AML-193 (cell line): Measurements from ENCODE around the gene PI4KA.

Experiments
- DNase-seq, 2 experiments: peaks; one replicate each; lab custom pipeline; 2025; lab: John Stamatoyannopoulos, UW

Gene PI4KA

DNA sequence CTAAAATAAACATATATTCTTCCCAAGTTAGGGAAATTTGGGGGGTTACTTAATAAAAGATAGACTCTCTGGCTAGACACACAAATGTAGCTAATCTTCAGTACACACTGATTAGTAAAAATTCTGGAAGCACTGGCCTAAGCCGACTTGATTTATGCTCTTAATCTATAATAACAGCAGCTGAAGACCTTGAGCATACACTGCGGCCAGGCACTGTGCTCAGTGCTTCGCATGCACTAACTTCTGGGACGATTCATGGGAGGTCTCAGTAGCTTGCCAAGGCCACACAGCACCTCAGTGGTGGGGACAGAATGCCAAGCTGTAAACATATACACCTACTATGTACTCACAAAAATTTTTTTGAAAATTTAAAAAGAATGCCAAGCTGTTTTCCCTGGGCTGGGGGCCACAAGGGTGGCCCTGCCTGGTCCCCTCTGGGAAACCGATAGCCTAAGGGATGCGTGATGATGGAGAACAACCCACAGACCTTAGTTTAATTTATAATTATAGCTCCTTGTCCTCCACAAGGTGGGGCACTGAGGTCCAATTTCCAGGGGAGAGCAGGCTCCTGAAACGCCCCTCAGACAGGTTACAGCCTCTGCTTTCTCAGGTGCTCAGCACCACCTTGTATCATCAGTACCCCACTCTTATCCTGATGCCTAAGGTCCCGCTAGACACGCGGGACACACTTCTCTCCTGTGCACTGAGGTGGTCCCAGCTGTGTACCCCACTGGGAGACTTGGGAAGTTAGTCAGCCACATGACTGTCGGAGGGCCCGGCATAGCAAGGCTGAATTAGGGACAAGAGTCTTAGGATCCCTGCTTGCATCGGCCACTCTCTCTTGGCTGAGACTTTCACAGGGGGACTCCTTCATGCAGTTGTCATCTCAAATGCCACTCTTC is 64.6 kb downstream of the PI4KA start:
- DNase-seq: no peak

DNA sequence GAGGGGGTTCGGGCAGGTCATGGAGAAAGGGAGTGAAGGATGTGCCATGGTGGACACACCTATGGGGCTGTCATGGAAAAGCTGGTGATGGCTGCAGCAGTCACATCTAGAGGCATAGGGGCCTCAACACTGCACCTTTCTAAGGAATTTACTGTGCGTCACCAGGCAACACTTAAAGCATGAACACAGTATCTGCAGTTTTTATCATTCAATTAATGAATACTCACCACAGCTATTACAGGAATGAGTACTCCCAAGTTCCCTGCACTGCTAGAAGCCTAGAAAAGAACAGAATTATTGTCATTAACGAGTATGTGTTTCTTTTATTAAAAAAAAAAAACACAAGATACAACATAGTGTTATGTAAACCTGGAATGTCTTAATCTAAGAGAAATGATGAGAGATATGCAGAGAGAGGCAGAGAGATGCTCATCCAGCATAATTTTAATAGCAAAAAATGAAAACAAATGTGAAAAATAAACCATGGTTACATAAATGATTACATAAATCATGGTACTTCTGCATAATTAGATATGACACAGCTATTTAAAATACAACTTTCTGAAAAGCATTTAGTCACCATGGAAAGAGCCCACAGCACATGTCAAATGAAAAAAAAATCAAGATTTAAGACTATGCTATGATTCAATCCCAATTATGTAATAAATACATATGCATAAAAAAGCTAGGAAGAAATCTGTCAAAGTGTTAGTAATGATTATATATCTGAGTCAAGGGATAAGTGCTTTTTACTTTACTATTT is 65.5 kb downstream of the PI4KA start:
- no peak for DNase-seq

DNA sequence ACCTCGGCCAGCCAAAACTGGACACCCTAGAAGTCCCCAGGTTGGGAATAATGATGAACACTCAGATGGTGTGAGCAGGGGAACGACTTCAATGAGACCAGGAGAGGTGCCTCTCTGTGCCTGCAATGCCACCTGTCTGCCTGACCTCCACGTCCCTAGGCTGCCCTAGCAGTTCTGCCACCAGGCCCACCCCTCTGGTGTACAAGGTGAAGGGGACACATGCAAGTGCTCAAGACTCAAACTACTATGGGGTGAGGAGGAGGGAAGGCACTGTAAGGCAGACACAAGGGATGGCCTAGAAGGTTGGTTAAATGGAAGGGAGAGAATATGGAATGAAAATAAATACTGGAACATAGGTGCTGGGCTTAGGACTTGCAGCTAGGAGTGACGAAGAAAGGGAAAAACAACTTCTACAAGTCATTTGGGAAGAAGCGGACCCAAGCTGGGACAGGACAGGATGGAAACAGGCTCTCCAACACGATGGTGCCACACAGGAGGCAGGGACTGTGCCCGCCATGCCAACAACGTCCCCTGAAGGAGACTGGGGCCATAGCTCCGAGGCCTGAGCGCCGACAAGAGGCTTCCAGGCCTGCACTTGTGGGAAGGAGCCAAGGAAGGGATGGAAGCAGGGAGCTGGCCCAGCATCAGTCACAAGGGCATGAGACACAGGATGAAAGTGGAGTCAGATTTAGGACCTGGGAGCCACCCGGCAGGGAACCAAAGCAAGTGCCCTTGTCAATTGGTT is 66.2 kb downstream of the PI4KA start:
- DNase-seq: no peak

DNA sequence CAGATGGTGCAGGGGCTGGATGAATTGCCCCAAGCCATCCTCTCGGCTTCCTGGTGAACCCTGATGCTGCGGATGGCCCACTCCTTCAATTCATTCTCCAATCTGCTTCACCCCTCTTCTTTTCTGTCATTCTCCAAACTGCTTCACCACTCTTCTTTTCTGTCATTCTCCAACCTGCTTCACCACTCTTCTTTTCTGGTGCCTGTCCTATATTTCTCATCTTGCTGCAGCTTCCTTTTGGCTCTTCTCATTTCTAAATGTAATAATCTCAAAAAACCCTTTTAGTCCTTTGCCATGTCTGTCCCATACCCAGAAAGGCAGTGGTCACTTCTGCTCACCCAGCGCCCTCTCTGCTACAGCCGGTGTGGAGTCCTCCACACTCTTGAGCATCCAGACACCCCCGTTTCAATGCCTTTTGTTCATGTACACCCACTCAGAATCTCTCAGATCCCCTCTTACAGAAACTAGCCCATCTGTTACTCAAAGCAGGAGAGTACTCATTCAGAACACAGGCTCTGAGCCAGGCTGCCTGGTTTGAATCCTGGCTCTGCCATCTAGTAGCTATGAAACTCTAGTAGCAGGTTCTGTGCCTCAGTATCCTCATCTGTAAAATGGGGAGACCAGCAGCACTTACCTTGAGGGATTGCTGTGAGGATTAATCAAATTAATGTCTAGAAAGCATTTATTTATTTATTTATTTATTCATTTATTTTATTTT is 69.8 kb downstream of the PI4KA start:
- DNase-seq: no peak

DNA sequence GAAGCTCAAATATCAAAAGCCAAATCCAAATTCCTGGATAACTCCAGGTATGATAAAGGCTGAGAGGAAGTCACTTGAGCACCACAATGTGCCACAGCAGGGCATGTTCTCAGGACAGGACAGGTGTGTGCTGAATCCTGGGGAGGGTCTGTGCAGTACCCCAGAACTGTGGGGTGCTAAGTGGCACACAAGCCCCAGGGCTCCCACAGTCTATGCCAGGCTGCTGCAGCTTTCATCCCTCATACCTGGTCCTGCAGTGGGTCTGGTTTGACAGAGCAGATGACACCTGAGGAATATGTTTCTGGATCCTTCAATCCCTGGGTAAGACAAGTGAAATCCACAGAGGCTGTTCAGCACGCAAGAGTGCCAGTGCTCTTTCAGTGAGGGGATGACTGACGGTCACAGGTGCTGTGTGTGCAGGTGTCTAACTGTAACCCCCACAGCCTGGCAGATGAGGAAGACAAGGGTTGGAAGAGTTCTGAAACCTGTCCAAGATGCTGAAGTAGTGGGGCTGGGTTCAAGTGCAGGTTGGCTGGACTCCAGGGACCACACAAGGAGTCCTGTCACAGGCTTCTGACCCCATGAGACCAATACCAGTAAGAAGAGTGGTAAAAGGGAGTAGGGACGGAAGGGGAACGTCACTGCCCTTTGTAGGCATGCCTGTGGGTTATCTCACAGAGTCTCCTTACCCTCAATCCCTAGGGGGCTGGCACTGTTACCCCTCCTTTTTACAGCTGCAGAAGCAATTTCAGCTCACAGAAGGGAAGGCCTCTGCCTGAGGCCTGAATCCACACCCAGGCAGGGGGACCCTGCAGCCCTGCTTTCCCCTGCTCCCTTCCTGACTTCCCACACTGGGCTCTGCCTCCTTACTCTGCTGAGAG is 70.6 kb downstream of the PI4KA start:
- no peak for DNase-seq

DNA sequence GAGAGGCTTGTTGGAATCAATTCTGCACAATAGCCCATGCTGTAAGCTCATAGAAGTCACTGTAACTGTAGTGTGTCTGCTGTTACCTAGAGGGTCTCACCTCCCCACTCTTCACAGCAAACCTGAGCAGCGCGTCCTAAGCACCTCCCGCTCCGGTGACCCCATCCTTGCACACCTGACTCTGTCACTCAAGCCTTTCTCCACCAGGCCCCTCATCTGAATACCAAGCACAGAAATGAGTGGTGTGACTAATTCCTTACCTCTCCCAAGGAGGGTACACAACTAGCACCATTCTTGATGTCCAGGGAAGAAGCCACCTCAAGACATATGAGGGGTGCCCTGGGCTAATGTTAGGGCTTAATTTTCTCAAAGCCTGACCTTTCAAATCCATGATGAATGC is 71.4 kb downstream of the PI4KA start:
- no peak for DNase-seq

DNA sequence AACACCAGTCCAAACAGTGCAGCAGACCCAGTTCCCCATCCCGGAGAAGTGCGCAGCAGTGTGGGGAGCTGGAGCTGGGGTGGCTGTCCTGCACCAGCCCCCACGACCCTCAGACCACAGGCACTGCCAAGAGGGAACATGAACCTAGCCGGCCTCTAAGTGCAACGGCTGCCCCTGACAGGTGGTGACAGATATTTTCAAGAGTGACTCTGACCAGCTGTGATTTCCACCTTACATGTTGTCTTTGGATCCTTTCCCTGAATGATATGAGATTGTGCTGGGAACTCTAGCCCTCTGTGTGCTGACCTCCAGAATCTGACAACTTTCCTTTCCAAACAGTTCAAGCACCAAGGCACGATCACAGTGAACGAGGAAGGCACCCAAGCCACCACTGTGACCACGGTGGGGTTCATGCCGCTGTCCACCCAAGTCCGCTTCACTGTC is 72.1 kb downstream of the PI4KA start:
- no peak for DNase-seq

DNA sequence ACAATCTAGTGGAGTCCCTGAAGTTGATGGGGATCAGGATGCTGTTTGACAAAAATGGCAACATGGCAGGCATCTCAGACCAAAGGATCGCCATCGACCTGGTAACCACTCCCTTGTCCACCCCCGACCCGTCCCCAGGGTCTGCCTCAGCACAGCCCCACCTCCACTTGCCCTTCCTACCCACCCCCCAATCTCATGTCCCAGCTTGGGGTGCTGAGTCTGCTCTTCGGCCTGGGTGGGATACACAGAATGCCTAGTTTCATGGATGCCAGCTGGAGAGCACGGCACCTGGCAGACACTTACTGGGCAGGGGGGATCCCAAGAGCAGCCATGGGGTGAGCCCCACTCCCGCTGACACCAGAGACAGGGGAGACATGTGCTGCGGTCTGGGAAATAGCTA is 72.6 kb downstream of the PI4KA start:
- DNase-seq: no peak

DNA sequence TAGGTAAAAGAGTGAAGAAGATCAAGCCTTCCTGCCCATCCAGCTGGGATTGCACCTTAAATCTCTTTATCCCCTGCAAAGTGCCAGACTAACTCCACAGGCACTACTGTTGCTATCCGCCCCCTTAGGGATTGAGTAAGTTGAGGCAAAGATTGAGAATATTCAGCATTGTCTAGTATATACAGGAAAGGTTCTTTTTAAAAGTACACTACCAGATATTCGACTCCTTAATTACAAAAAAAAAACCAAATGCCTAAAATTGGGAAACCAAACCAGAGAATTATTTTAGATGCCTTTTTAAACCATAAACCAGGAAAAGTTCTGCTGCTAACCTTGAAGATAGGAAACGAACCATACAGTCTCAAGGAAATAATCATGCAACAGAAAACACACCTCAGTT is 73.2 kb downstream of the PI4KA start:
- no peak for DNase-seq

DNA sequence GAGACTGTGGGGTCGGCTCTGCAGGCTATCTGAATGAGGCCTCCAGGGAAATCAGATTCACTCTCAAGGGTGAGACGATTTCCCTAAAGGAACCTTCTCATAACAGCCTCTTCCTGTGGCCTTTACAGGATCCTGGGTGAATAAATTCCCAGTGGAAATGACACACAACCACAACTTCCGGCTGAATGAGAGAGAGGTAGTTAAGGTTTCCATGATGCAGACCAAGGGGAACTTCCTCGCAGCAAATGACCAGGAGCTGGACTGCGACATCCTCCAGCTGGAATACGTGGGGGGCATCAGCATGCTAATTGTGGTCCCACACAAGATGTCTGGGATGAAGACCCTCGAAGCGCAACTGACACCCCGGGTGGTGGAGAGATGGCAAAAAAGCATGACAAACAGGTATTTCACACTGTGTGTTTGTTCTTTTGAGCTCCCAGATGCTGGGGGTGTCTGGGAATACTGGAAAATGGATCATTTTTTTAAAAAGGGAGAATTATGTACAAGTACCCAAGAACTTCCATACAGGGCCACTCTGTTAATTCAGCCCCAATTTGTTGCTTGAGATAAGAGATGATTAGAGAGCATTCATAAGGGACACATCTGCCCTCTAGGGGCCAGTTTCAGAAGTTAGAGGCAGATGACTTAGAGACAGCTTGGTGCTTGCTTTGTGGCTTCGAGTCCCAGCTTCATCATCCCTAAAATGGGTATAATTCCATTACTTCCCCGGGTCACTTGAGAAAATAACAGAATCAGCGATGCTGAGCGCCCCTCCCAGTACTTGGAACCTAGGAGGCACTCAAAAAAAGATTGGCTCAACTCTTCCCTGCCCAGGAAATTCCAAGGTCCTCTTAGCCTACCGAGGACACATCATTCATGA is 74.5 kb downstream of the PI4KA start:
- DNase-seq: peak; percentile 37 to 55

DNA sequence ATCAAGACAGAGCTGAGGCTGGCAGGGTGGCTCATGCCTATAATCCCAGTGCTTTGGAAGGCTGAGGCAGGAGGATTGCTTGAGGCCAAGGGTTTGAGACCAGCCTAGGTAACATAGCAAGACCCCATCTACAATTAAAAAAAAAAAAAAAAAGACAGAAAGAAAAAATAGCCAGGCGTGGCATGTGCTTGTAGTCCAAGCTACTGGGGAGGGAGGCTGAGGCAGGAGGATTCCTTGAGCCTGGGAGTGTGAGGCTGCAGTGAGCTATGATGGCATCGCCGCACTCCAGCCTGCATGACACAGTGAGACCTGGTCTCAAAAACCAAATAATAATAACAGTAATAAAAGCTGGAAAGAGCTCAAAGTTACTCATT is 75.3 kb downstream of the PI4KA start:
- DNase-seq: no peak

DNA sequence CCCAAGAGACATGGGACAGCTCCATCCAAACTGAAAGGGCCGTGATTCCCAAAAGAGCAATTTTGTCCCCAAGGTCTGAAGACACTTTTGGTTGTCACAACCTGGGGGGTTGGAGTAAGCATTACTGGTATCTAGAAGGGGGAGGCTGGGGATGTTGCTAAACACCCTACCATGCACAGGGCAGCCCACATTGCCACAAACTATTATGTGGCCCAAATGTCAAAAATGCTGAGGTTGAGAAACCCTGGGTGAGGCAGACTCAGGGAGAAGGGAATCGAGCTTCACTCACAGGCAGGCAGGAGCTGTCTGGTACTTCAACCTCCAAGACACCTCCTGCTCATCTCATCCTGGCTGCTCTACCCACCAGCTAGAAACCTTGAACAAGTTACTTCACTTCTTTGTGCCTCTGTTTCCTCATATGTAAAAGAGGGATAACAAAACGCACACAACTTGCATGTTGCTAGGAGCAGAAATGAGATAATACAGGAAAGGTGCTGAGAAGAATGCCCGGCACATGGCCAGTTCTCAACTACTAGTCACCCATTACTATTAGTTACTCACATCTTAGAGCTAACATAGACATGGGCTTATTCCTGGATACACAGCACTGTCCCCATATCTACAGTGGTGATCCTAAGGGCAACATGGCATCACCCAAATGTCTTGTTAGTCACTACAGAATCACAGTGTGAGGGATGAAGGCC is 75.9 kb downstream of the PI4KA start:
- no peak for DNase-seq

DNA sequence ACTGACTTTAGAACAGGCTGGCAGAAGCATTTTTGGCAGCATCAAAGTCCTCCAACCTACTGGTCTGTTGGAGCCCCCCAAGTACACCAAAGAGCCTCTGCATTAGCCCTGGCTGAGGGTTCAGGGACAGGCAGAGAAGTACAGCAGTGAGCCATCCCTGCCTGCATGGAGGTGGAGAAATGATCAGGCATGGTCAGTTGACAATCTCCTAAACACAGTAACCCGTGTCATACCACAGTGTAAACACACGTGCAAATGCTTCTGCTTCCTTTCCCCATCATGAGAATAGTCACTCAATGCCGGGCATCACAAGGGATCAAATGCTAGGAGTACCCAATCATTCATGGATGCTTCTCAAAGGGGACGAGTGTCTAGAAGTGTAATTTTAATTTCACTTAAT is 76.5 kb downstream of the PI4KA start:
- no peak for DNase-seq

DNA sequence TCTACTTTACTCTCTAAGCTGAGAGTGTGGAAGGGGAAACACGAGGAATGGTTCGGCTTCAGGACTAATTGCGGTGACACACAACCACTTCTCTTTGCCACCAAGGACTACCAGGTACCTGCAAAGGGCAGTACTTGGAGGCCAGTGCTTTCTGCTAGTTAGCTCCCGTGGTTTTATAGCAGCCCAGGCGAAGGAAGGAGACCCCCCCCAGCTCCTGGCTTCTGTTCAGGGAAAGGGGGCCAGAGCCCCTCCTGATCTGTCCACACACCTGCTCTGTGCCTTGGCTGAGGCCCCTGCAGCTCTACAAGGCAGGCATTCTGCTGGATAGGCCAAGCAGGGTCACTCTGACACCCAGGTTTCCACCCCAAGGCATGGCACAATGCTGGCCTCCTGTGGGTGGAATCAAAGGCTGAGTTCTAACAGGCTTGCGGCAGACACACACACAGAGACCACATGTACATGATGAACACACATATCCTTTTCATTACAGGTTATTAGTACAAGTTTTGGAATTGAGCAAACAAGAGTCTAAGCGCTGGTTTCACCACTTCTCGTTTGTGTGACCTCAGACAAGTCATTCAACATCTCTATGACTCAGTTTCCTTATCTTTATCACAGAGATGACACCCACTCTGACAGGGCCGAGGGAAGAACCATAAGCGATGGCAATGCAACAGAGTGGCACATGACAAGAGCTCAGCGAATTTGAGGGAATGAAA is 77.2 kb downstream of the PI4KA start:
- DNase-seq: no peak

DNA sequence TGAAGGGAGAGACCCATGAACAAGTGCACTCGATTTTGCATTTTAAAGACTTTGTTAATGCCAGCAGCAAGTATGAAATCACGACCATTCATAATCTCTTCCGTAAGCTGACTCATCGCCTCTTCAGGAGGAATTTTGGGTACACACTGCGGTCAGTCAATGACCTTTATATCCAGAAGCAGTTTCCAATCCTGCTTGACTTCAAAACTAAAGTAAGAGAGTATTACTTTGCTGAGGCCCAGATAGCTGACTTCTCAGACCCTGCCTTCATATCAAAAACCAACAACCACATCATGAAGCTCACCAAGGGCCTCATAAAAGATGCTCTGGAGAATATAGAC is 78.8 kb downstream of the PI4KA start:
- DNase-seq: no peak

DNA sequence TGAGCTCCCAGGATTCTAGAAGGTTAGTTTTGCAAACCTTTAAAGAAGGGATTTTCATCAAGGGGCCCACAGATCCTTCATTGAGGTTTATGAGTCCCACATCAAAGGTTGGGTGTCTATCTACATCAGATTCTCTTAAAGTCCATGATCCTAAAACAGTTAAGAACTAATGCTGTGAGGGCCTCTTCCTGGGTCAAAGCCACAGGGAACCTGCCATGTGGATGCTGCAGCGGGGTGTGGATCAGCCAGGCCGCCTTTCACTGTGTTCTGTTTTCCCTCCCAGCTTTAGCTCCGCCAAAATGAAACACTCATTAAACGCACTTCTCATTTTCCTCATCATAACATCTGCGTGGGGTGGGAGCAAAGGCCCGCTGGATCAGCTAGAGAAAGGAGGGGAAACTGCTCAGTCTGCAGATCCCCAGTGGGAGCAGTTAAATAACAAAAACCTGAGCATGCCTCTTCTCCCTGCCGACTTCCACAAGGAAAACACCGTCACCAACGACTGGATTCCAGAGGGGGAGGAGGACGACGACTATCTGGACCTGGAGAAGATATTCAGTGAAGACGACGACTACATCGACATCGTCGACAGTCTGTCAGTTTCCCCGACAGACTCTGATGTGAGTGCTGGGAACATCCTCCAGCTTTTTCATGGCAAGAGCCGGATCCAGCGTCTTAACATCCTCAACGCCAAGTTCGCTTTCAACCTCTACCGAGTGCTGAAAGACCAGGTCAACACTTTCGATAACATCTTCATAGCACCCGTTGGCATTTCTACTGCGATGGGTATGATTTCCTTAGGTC is 79.4 kb downstream of the PI4KA start:
- no peak for DNase-seq

DNA sequence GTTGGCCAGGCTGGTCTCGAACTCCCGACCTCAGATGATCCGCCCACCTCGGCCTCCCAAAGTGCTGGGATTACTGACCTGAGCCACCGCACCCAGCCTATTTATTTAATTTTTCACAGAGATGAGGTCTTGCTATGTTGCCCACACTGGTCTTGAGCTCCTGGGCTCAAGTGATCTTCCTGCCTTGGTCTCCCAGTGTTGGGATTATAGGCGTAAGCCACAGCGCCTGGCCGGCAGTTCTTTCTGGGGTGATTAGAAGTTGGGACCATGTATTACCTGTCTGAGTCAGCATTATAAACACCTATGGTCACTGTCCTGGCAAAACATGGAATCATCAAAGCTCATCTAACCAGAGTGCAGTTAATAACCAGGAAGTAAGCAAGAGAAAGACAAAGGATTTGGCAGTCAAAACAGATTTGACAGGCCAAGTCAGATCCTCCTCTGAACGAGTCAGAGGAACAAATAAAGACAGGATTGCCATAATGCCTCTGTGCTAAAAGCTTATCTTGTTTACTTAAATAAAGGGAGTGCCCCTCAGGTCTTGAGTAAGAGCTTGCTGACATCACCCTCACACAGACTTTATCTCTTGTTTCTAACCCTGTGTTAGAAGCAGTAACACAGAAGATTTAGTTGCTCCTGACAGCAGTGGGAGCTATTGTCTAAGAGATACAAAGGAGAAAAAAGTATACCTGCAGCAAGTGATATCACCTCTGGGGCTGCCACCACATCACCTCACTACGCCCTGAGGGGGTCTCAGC is 81.0 kb downstream of the PI4KA start:
- DNase-seq: no peak
